Ovary (tissue), 9 donors: ENCODE results near the gene AP1S3. TPM values are rescaled to one million over a fixed set of nuclear protein-coding genes. Genes with fewer than 3 reads are reported as not detected.

Experiments used
- DNase-seq, 5 donors: peaks; one replicate each; pipeline ENCODE4 v3.0.0-alpha.2; 2019 to 2020
- H3K27ac ChIP-seq, 2 donors: fragments of 200-600 bp; one replicate each; pipeline versions ENCODE4 v1.5.1 to v1.8.0; 2019 to 2022
- H3K27me3 ChIP-seq: fragments of 200-600 bp; one replicate; pipeline ENCODE4 v1.8.0; 2022
- H3K36me3 ChIP-seq: fragments of 200-600 bp; sonication (generic); one replicate; pipeline ENCODE4 v1.5.1; 2019
- H3K4me1 ChIP-seq: one replicate; pipeline ENCODE4 v1.8.1; 2013; ENCODE audit warnings: mild to moderate bottlenecking, moderate library complexity; ENCODE audit not compliant: insufficient read depth
- H3K4me3 ChIP-seq: fragments of 200-600 bp; sonication (generic); one replicate; pipeline ENCODE4 v1.5.1; 2017
- H3K9me3 ChIP-seq, 2 donors: fragments of 200-600 bp in 1 of 2; sonication (generic) in 1 of 2; one replicate each; pipeline versions ENCODE4 v1.5.1 to v1.8.1; 2013 to 2019; ENCODE audit warnings: mild to moderate bottlenecking in 1 of 2, moderate library complexity in 1 of 2
- EP300 ChIP-seq: sonication (generic); formaldehyde crosslinking; IDR thresholded peaks from one replicate; pipeline ENCODE4 v1.6.1; 2017; ENCODE audit warnings: antibody characterized with exemption
- POLR2A ChIP-seq: fragments of 450-650 bp; IDR thresholded peaks from one replicate; pipeline ENCODE4 v1.6.1; 2017; ENCODE audit warnings: antibody characterized with exemption, mild to moderate bottlenecking, moderate library complexity
- WGBS, 3 donors: extraction: QIAGEN DNeasy Blood & Tissue Kit in 1 of 3; methylation state at CpG; one replicate each; pipeline versions ENCODE4 v1.1.5 to v1.1.7; 2013 to 2017; 5-methylcytosine and 5-hydroxymethylcytosine counted together
- intact Hi-C, 4 donors: fragments of 100-400 bp; cut with DNase I; formaldehyde crosslinking; loops; one replicate each; pipeline versions ENCODE4 v1.11.0 to v1.15.1; 2022 to 2023
- polyA plus RNA-seq, 2 donors: library from polyadenylated mRNA; stranded (reverse); fragments of 200-250 nt in 1 of 2; fragments of 350-450 nt in 1 of 2; fragmentation: Illumina TruSeq in 1 of 2; extraction: RNeasy Lipid Tissue Mini Kit (QIAGEN cat#74804) in 1 of 2; gene quantifications; one replicate each; pipeline ENCODE4 v1.2.3, GENCODE V29; 2013 to 2014
- total RNA-seq, 7 donors: library from RNA; depleted of rRNA in 2 of 7; stranded (reverse); fragments of >200 nt in 2 of 7; fragmentation: NEBNext Ultra II Directional in 3 of 7; extraction: Animal tissue kit (Norgen Biotek cat#: 25700) in 3 of 7; gene quantifications; one replicate each; pipeline versions ENCODE4 v1.1.0 to v1.2.4, GENCODE V29; 2016 to 2023
- TF ChIP-seq, protein P1 (sequence below), 3 donors: fragments of 450-650 bp in 2 of 3; fragments of 200-600 bp in 1 of 3; IDR thresholded peaks; one replicate each; pipeline versions ENCODE4 v1.5.1 to v1.8.0; 2016 to 2022; ENCODE audit warnings: antibody characterized with exemption in 3 of 3, mild to moderate bottlenecking in 1 of 3
- donor health status: DM: no; HTN: no; CAD: no; lungs with moderate emphysema.
- donor health status: DM: no; HTN: no; CAD: no.
- donor health status: Bipolar disorder and iron deficiency.
- donor health status: DM: yes; HTN: yes; CAD: no.
- donor health status: DM: no; HTN: no; CAD: no.
- donor health status: DM: yes; HTN: yes; CAD: no.

The AP1S3 gene
- total and polyA plus RNA-seq, 9 donors: 0.46 to 16.8 (median 1.3) TPM

DNA sequence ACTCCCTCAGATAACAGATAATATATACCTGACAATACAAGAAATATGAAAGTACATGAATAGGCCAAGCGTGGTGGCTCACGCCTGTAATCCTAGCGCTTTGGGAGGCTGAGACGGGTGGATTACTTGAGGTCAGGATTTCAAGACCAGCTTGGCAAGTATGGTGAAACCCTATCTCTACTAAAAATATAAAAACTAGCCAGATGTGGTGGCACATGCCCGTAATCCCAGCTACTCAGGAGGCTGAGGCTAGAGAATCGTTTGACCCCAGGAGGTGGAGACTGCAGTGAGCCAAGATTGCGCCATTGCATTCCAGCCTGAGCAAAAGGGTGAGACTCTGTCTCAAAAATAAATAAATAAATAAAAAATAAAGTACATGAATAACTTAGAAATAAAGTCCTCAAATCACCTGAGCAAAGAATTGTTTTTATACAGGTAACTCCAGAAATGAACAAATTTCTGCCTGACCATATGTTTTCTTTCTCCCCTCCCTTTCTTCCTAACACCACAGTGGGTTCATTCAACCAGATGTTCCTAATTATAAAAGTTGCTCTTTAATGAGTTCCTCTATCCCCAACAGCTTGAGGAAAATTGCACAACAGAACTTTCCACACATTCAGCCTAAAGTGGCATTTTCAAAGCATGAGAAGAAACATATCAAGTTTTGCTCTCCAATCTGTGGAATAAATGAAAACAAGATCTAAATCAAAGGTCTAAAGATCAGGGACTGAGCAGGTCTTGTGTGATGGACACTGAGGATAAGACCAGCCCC is 33.6 kb upstream of the AP1S3 start:
- no peak for TF ChIP-seq POLR2A
- WGBS, 3 donors: 90 to 91% (median 90%) methylated on average over 7 of the region's 7 CpGs
- H3K9me3 ChIP-seq: no peaks in the 10 kb centered on the region

DNA sequence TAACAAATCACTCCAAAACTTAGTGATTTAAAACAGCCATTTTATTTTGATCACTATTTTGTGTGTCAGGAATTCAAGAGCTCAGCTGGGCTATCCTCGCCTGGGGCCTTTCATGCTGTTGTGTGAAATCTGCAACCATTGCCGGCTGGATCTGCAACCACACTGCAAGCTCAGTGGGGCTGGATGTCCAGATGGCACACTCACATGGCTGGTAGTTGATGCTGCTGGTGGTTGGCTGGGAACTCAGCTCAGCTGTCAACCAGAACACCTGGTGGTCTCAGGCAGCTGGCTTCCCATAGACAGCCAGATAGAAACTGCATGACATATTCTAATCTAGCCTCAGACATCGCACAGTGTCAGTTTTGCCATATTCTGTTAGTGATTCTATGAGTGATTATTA is 30.6 kb upstream of the AP1S3 start:
- H3K9me3 ChIP-seq: no peaks in the 10 kb centered on the region
- 88 to 92% (median 91%) methylated on average over 3 of the region's 3 CpGs for WGBS, 3 donors
- no peak for DNase-seq
- H3K4me1 ChIP-seq: no peaks in the 10 kb centered on the region
- intact Hi-C loops: no loop called here
- H3K27ac ChIP-seq: no peak overlapping the region
- no peaks in the 10 kb centered on the region for H3K36me3 ChIP-seq
- no peak overlapping the region for H3K4me3 ChIP-seq
- TF ChIP-seq EP300 (no peak), POLR2A (no peak)
- TF ChIP-seq, protein P1, sequence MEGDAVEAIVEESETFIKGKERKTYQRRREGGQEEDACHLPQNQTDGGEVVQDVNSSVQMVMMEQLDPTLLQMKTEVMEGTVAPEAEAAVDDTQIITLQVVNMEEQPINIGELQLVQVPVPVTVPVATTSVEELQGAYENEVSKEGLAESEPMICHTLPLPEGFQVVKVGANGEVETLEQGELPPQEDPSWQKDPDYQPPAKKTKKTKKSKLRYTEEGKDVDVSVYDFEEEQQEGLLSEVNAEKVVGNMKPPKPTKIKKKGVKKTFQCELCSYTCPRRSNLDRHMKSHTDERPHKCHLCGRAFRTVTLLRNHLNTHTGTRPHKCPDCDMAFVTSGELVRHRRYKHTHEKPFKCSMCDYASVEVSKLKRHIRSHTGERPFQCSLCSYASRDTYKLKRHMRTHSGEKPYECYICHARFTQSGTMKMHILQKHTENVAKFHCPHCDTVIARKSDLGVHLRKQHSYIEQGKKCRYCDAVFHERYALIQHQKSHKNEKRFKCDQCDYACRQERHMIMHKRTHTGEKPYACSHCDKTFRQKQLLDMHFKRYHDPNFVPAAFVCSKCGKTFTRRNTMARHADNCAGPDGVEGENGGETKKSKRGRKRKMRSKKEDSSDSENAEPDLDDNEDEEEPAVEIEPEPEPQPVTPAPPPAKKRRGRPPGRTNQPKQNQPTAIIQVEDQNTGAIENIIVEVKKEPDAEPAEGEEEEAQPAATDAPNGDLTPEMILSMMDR (IDR thresholded peaks at IDR 0.05): no peak
- H3K27me3 ChIP-seq: no peaks in the 10 kb centered on the region

More for the DNA sequence above, 33.6 kb upstream of the AP1S3 start:
- intact Hi-C loops: no loop called here
- no peak for DNase-seq
- no peaks in the 10 kb centered on the region for H3K27me3 ChIP-seq
- no peaks in the 10 kb centered on the region for H3K4me1 ChIP-seq
- H3K36me3 ChIP-seq: no peaks in the 10 kb centered on the region
- no peak overlapping the region for H3K27ac ChIP-seq
- H3K4me3 ChIP-seq: no peak overlapping the region

DNA sequence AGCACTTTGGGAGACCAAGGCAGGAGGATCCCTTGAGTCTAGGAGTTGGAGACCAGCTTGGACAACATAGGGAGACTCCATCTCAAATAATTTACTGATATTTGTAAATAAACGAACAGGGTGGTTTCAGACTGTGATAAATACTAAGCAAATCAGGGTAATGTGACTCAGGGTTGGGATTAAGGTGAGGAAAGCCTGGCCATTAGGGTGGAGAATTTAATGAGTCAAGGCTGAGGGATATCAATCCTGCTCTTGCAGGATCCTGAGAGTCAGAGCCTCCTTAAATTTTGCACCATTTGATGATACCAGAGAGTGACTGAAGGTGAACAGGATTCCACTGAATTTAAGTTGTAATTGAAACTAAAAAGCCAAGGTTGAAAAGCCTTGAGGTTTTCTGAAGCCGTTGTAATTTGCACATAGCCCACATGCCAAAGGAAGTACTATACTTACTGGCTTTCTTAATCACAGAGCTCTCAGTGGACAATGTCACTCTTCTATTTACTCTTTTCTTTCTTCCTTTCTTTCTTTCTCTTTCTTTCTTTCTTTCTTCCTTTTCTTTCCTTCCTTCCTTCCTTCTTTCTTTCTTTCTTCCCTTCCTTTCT is 28.6 kb upstream of the AP1S3 start:
- Histone ChIP-seq H3K36me3 (no peaks in the 10 kb centered on the region), H3K9me3 (no peaks in the 10 kb centered on the region), H3K4me1 (no peaks in the 10 kb centered on the region), H3K27ac (no peak overlapping the region), H3K27me3 (no peaks in the 10 kb centered on the region), H3K4me3 (no peak overlapping the region)
- TF ChIP-seq EP300: no peak
- TF ChIP-seq, protein P1 (IDR thresholded peaks at IDR 0.05): no peak
- TF ChIP-seq POLR2A: no peak
- DNase-seq: no peak
- intact Hi-C loops: no loop called here
- 61 to 70% (median 63%) methylated on average over 2 of the region's 2 CpGs for WGBS, 3 donors

DNA sequence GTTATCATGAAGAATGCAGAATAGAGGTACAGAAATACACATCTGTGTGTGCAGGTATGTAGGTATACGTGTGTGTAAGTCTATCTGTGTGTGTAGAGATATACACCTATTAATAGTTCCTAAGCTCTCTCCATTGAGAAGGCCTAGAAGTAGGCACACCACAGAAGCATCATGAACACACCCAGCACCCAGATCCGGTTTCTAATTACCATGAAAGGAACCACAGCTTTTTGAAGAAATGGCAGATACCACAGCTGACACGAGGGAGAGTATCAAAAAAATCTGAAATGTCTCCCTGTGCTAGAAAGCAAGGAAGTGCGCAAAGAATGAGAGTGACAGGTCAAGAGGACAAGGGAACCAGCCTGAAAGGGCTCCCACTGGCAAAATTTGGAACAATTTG is 27.7 kb upstream of the AP1S3 start:
- H3K4me1 ChIP-seq: no peaks in the 10 kb centered on the region
- intact Hi-C loops: no loop called here
- TF ChIP-seq EP300 (no peak), POLR2A (no peak)
- TF ChIP-seq, protein P1 (IDR thresholded peaks at IDR 0.05): no peak
- no peaks in the 10 kb centered on the region for H3K36me3 ChIP-seq
- H3K9me3 ChIP-seq: no peaks in the 10 kb centered on the region
- no peaks in the 10 kb centered on the region for H3K27me3 ChIP-seq
- no peak overlapping the region for H3K4me3 ChIP-seq
- DNase-seq: no peak
- no peak overlapping the region for H3K27ac ChIP-seq
- 86 to 95% (median 92%) methylated on average over 4 of the region's 4 CpGs for WGBS, 3 donors

DNA sequence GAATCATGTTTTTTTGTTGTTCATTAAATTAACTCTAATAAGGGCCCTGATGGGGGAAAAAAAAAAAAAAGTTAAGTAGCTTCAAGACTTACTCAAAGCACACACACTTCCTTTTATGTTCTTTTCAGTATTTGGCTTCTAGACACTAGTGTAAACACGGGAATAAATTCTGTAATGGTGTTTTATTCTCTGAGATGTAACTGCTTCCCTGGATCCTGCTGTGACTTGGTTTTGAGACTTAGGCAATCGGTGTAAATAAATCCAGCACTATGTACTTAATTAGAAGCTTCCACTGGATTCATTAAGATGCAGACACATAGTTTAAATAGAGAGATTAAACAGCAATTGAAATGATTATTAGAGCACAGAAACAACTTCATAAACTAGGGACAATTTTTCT is 26.1 kb upstream of the AP1S3 start:
- no peak overlapping the region for H3K27ac ChIP-seq
- intact Hi-C loops: no loop called here
- no peak overlapping the region for H3K4me3 ChIP-seq
- no peak for TF ChIP-seq EP300
- TF ChIP-seq, protein P1 (IDR thresholded peaks at IDR 0.05): no peak
- TF ChIP-seq POLR2A: no peak
- H3K36me3 ChIP-seq: no peaks in the 10 kb centered on the region
- no peaks in the 10 kb centered on the region for H3K9me3 ChIP-seq
- no peaks in the 10 kb centered on the region for H3K4me1 ChIP-seq
- DNase-seq: no peak
- H3K27me3 ChIP-seq: no peaks in the 10 kb centered on the region
- WGBS, 3 donors: 82 to 86% (median 84%) methylated on average over 2 of the region's 2 CpGs
